Measurements from ENCODE around the gene METTL9.

GRCh38 chr16:21638573-21638975, 39.2 kb downstream of the METTL9 start:
- no peak for TF ChIP-seq POLR2A (IDR thresholded peaks at IDR 0.05)
- no peak for TF ChIP-seq CTCF (IDR thresholded peaks at IDR 0.05)
- TF ChIP-seq POLR2AphosphoS5 (IDR thresholded peaks at IDR 0.05): no peak
